ENCODE results near the gene NAV2.

Gene NAV2

GRCh38 chr11:19822531-19822930 is 109.9 kb downstream of the NAV2 start:
- H3K27ac ChIP-seq (ENCODE audit: low read depth in 2 of 2, low read length in 2 of 2) = no peak overlapping the region
- no peak overlapping the region for H3K4me3 ChIP-seq (ENCODE audit: low read length in 2 of 2)
- no peaks in the 10 kb centered on the region for H3K36me3 ChIP-seq (ENCODE audit: control insufficient read depth in 2 of 2, insufficient read depth in 2 of 2, low read length in 2 of 2)
- H3K27me3 ChIP-seq (ENCODE audit: control insufficient read depth in 2 of 2, insufficient read depth in 2 of 2, low read length in 2 of 2) = no peaks in the 10 kb centered on the region
- peaks cover 0 to 4% of the 10 kb centered on the region in 2 donors for H3K4me1 ChIP-seq (ENCODE audit: control insufficient read depth in 2 of 2, insufficient read depth in 2 of 2, low read length in 2 of 2)
- H3K9ac ChIP-seq (ENCODE audit: low read depth in 1 of 2, low read length in 2 of 2) = no peak overlapping the region
- H3K9me3 ChIP-seq (ENCODE audit: control insufficient read depth in 2 of 2, low read length in 2 of 2) = no peaks in the 10 kb centered on the region

DNA sequence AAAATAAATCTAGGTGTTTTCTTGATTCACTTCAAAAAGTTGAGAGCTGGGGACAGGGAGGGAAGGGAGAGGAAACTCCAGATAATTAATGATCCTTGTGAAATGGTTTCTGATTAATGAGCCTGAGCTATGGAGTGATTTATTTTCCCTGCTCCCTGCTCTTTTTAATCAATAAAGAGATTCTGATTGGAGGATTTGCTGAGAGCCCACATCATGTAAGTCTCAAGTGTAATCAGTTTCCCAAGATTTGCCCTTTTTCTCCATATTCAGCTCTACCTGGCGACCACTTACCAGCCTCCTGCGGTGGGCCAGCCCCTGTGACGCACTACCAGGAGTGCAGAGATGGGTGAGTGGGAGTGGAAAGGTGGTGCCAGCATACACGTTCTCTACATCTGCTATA is 114.0 kb downstream of the NAV2 start:
- H3K27me3 ChIP-seq (ENCODE audit: control insufficient read depth in 2 of 2, insufficient read depth in 2 of 2, low read length in 2 of 2) = no peaks in the 10 kb centered on the region
- no peak overlapping the region for H3K9ac ChIP-seq (ENCODE audit: low read depth in 1 of 2, low read length in 2 of 2)
- no peak overlapping the region for H3K27ac ChIP-seq (ENCODE audit: low read depth in 2 of 2, low read length in 2 of 2)
- H3K4me3 ChIP-seq (ENCODE audit: low read length in 2 of 2) = no peak overlapping the region
- no peaks in the 10 kb centered on the region for H3K36me3 ChIP-seq (ENCODE audit: control insufficient read depth in 2 of 2, insufficient read depth in 2 of 2, low read length in 2 of 2)
- no peaks in the 10 kb centered on the region for H3K9me3 ChIP-seq (ENCODE audit: control insufficient read depth in 2 of 2, low read length in 2 of 2)
- peaks cover 0 to 15% of the 10 kb centered on the region in 2 donors for H3K4me1 ChIP-seq (ENCODE audit: control insufficient read depth in 2 of 2, insufficient read depth in 2 of 2, low read length in 2 of 2)

DNA sequence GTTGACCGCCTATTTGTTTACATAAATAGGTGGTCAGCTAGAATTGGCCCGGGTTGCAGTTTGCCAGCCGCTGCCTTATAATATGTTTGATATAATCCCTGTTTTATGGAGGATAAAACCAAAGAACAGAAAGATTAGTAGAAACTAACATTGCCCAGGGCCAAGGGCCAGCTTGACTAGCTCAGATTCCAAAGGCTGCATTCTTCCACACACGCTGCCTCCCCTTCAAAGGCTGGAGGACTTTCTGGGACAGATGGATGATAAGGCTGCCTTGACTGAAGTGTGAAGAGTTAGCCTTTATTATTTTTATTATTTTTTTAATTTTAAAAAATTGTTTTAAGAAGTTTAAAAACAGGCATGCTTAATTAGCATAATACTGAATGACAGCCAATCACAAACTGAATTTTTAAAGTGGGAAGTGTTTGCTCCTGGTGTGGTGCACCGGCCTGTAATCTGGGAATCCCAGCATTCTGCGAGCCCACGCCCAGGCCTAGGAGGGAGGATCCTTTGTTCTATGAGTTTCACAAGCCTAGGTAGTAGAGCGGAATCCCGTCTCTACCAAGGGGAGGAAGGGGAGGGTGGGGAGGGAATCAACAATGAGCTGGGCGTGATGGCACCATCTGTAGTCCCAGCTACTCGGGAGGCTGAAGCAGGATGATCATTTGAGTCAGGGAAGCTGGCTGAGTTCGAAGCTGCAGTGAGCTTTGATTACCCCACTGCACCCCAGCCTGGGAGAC is 114.9 kb downstream of the NAV2 start:
- Histone ChIP-seq H3K4me1 (ENCODE audit: control insufficient read depth in 2 of 2, insufficient read depth in 2 of 2, low read length in 2 of 2) (peaks cover 0 to 13% of the 10 kb centered on the region in 2 donors), H3K27me3 (ENCODE audit: control insufficient read depth in 2 of 2, insufficient read depth in 2 of 2, low read length in 2 of 2) (no peaks in the 10 kb centered on the region), H3K4me3 (ENCODE audit: low read length in 2 of 2) (no peak overlapping the region), H3K9me3 (ENCODE audit: control insufficient read depth in 2 of 2, low read length in 2 of 2) (no peaks in the 10 kb centered on the region), H3K36me3 (ENCODE audit: control insufficient read depth in 2 of 2, insufficient read depth in 2 of 2, low read length in 2 of 2) (no peaks in the 10 kb centered on the region), H3K27ac (ENCODE audit: low read depth in 2 of 2, low read length in 2 of 2) (no peak overlapping the region), H3K9ac (ENCODE audit: low read depth in 1 of 2, low read length in 2 of 2) (no peak overlapping the region)

DNA sequence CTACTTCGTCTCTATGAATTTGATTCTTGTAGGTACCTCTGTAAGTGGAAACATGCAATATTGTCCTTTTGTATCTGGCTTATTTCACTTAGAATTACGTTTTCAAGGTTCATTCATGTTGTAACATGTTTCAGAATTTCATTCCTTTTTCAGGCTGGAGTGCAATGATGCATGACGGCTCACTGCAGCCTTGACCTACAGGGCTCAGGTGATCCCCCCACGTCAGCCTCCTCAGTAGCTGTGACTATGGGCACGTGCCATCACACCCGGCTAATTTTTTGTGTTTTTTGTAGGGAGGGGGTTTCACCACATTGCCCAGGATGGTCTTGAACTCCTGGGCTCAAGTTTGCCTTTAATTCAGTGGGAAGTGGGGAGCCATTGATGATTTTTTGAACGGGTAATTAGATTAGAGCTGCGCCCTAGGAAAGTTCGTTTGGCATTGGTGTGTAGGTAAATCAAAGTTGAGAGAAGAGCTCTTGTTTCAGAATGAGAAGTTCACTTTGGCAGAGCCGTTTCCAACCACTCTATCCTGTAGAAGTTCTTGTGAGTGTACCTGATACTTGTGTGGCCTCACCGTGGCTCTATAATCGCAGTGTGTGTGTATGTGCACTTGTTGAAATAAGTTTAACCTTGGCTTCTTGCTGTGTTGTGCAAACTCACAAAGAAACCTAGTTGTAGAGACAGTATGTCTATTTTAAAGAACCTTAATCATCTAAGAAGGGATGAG is 115.9 kb downstream of the NAV2 start:
- H3K36me3 ChIP-seq (ENCODE audit: control insufficient read depth in 2 of 2, insufficient read depth in 2 of 2, low read length in 2 of 2) = peaks cover 4% of the 10 kb centered on the region in 2 donors
- H3K9me3 ChIP-seq (ENCODE audit: control insufficient read depth in 2 of 2, low read length in 2 of 2) = no peaks in the 10 kb centered on the region
- H3K4me1 ChIP-seq (ENCODE audit: control insufficient read depth in 2 of 2, insufficient read depth in 2 of 2, low read length in 2 of 2) = peaks cover 0 to 13% of the 10 kb centered on the region in 2 donors
- H3K9ac ChIP-seq (ENCODE audit: low read depth in 1 of 2, low read length in 2 of 2) = no peak overlapping the region
- peak overlapping the region in 1 of 2 donors; percentile 43 for H3K27ac ChIP-seq (ENCODE audit: low read depth in 2 of 2, low read length in 2 of 2)
- no peaks in the 10 kb centered on the region for H3K27me3 ChIP-seq (ENCODE audit: control insufficient read depth in 2 of 2, insufficient read depth in 2 of 2, low read length in 2 of 2)
- H3K4me3 ChIP-seq (ENCODE audit: low read length in 2 of 2) = no peak overlapping the region

DNA sequence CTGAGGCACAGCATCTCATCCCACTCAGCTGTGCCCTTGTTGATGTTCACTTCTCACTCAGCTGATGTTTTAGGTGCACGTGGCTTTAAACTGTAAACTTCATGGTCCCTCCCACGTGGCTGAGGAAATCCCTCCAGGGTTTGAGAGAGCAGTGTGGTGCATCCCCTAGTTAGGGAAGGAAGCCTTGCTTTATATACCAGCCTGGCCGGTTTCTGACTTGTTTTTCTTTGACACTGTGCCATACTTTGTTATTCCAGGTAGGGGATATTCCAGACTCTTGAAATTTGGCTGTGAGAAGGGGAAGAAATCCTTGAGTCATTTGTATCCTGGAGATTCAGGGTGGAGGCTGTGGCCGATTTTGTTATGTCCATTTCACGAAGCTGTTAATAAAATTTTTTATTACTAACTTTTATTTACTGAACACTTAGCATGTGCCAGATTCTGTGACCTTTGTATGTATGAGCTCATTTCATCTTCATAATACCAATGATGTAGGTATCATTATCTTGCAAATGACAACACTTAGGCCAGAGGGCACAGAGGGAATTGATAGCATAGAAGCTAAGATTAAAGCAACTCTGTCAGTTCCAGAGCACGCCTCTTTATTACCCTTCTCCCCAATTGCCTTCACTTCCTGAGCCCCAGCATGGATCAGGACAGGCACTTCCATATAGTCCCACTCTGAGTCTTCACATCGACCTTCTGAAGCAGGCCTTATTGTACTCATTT is 116.6 kb downstream of the NAV2 start:
- no peaks in the 10 kb centered on the region for H3K9me3 ChIP-seq (ENCODE audit: control insufficient read depth in 2 of 2, low read length in 2 of 2)
- H3K27ac ChIP-seq (ENCODE audit: low read depth in 2 of 2, low read length in 2 of 2) = peak overlapping the region in 1 of 2 donors; percentile 43
- H3K4me1 ChIP-seq (ENCODE audit: control insufficient read depth in 2 of 2, insufficient read depth in 2 of 2, low read length in 2 of 2) = peaks cover 0 to 13% of the 10 kb centered on the region in 2 donors
- H3K36me3 ChIP-seq (ENCODE audit: control insufficient read depth in 2 of 2, insufficient read depth in 2 of 2, low read length in 2 of 2) = peaks cover 4 to 10% of the 10 kb centered on the region in 2 donors
- no peak overlapping the region for H3K4me3 ChIP-seq (ENCODE audit: low read length in 2 of 2)
- no peaks in the 10 kb centered on the region for H3K27me3 ChIP-seq (ENCODE audit: control insufficient read depth in 2 of 2, insufficient read depth in 2 of 2, low read length in 2 of 2)
- no peak overlapping the region for H3K9ac ChIP-seq (ENCODE audit: low read depth in 1 of 2, low read length in 2 of 2)

DNA sequence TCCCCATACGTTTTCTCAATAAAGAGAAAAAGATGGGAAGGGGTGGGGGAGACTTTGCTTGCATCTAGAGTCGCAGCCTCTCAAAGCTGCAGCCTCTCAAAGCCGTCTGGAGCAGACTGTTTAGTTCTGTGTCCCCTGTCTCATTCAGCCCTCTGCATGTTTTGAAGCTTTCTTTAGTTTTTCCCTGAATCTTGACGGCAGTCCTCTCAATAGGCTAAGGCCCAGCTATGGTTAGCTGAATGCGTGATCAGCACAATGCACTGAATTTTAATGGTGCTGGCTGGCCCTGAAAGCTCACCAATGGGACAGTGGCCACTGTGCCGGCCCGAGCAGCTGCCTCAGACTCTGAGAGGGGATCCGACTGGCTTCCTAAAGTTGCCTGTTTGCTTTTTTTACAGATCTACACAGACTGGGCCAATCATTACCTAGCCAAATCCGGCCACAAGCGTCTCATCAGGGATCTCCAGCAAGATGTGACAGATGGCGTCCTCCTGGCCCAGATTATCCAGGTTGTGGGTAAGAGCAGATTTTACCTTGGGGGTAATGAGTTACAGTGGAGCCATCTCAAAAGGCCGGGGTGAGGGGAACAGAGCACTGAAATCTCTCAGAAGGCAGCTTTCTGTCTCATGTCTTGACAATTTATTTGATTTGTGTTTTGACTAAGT is 119.6 kb downstream of the NAV2 start:
- Histone ChIP-seq H3K4me1 (ENCODE audit: control insufficient read depth in 2 of 2, insufficient read depth in 2 of 2, low read length in 2 of 2) (peaks cover 0 to 13% of the 10 kb centered on the region in 2 donors), H3K9me3 (ENCODE audit: control insufficient read depth in 2 of 2, low read length in 2 of 2) (no peaks in the 10 kb centered on the region), H3K27ac (ENCODE audit: low read depth in 2 of 2, low read length in 2 of 2) (no peak overlapping the region), H3K36me3 (ENCODE audit: control insufficient read depth in 2 of 2, insufficient read depth in 2 of 2, low read length in 2 of 2) (peaks cover 4 to 10% of the 10 kb centered on the region in 2 donors), H3K4me3 (ENCODE audit: low read length in 2 of 2) (no peak overlapping the region), H3K27me3 (ENCODE audit: control insufficient read depth in 2 of 2, insufficient read depth in 2 of 2, low read length in 2 of 2) (no peaks in the 10 kb centered on the region), H3K9ac (ENCODE audit: low read depth in 1 of 2, low read length in 2 of 2) (no peak overlapping the region)

DNA sequence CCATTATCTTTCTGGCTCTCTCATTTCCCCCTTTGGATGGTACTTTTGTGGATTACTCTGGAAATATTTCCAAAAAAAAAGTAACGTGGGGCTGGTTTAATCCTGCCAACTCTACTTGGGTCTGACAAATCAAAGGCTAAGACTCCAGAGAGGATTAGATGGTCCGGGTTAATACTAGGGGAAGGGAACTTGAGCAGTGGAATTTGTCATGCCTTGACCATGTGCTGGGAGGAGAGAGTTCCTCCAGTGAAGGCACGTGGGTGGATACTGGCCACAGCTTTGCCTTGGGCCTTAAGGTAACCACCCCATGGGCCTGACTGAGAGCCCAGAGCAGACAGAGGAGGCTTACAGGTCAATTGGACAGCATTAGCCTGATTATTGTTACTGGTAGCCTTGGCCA is 120.3 kb downstream of the NAV2 start:
- no peaks in the 10 kb centered on the region for H3K27me3 ChIP-seq (ENCODE audit: control insufficient read depth in 2 of 2, insufficient read depth in 2 of 2, low read length in 2 of 2)
- peaks cover 4 to 10% of the 10 kb centered on the region in 2 donors for H3K36me3 ChIP-seq (ENCODE audit: control insufficient read depth in 2 of 2, insufficient read depth in 2 of 2, low read length in 2 of 2)
- H3K4me1 ChIP-seq (ENCODE audit: control insufficient read depth in 2 of 2, insufficient read depth in 2 of 2, low read length in 2 of 2) = peaks cover 0 to 13% of the 10 kb centered on the region in 2 donors
- H3K9me3 ChIP-seq (ENCODE audit: control insufficient read depth in 2 of 2, low read length in 2 of 2) = no peaks in the 10 kb centered on the region
- no peak overlapping the region for H3K4me3 ChIP-seq (ENCODE audit: low read length in 2 of 2)
- H3K9ac ChIP-seq (ENCODE audit: low read depth in 1 of 2, low read length in 2 of 2) = no peak overlapping the region
- no peak overlapping the region for H3K27ac ChIP-seq (ENCODE audit: low read depth in 2 of 2, low read length in 2 of 2)

DNA sequence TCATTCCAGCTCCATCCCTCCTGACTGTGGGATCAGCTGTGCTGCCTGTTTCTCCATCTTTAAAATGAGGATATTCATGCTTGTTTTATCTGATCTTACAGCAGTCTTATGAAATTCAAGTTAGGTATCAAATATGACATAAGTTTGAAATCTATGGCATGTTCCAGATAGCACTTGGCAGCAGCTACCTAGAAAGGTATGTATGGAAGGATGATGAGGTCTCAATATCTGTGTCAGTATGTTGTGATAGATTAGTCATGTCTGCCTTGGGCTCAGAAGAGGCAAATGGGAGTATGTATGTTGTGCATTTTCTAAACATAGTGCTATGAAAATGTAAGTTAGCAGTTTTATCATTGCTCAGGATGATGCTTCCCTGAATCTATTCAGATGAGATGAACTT is 122.1 kb downstream of the NAV2 start:
- no peak overlapping the region for H3K9ac ChIP-seq (ENCODE audit: low read depth in 1 of 2, low read length in 2 of 2)
- peaks cover 4 to 10% of the 10 kb centered on the region in 2 donors for H3K36me3 ChIP-seq (ENCODE audit: control insufficient read depth in 2 of 2, insufficient read depth in 2 of 2, low read length in 2 of 2)
- H3K4me1 ChIP-seq (ENCODE audit: control insufficient read depth in 2 of 2, insufficient read depth in 2 of 2, low read length in 2 of 2) = peaks cover 0 to 2% of the 10 kb centered on the region in 2 donors
- H3K9me3 ChIP-seq (ENCODE audit: control insufficient read depth in 2 of 2, low read length in 2 of 2) = no peaks in the 10 kb centered on the region
- no peak overlapping the region for H3K4me3 ChIP-seq (ENCODE audit: low read length in 2 of 2)
- no peak overlapping the region for H3K27ac ChIP-seq (ENCODE audit: low read depth in 2 of 2, low read length in 2 of 2)
- no peaks in the 10 kb centered on the region for H3K27me3 ChIP-seq (ENCODE audit: control insufficient read depth in 2 of 2, insufficient read depth in 2 of 2, low read length in 2 of 2)

DNA sequence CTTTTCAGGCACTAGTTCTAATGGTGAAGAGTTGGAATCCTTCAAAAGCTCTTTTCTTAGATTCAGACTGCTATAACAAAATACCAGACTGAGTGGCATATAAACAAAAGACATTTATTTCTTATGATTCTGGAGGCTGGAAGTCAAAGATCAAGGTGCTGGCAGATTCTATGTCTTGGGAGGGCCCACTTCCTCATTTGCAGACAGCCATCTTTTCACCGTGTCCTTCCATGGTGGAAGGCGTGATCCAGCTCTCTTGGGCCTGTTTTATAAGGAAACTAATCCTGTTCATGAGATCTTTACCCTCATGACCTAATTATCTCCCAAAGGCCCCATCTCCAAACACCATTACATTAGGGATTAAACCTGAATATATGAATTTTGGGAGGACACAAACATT is 124.0 kb downstream of the NAV2 start:
- H3K9me3 ChIP-seq (ENCODE audit: control insufficient read depth in 2 of 2, low read length in 2 of 2) = no peaks in the 10 kb centered on the region

More for the DNA sequence above, 124.0 kb downstream of the NAV2 start:
- H3K27me3 ChIP-seq (ENCODE audit: control insufficient read depth in 2 of 2, insufficient read depth in 2 of 2, low read length in 2 of 2) = no peaks in the 10 kb centered on the region
- H3K9ac ChIP-seq (ENCODE audit: low read depth in 1 of 2, low read length in 2 of 2) = no peak overlapping the region
- no peaks in the 10 kb centered on the region for H3K4me1 ChIP-seq (ENCODE audit: control insufficient read depth in 2 of 2, insufficient read depth in 2 of 2, low read length in 2 of 2)
- no peak overlapping the region for H3K27ac ChIP-seq (ENCODE audit: low read depth in 2 of 2, low read length in 2 of 2)
- H3K36me3 ChIP-seq (ENCODE audit: control insufficient read depth in 2 of 2, insufficient read depth in 2 of 2, low read length in 2 of 2) = peaks cover 4 to 10% of the 10 kb centered on the region in 2 donors
- H3K4me3 ChIP-seq (ENCODE audit: low read length in 2 of 2) = no peak overlapping the region

All from mucosa of rectum (tissue), 2 donors.